GM10847 (cell line): Measurements from ENCODE around the gene HSPA1A.

Source experiments
- POLR2A ChIP-seq: IDR thresholded peaks from 2 replicates; pipeline ENCODE4 v1.6.1; 2011; ENCODE audit not compliant: insufficient read length; ENCODE audit errors: extremely low read depth

HSPA1A gene

GRCh38 chr6:31795616-31796298, 19.6 kb upstream of the HSPA1A start, which contains the start of gene VARS1:
VARS1 (minus strand) TSS chr6:31795752; CDS start chr6:31795217, 535 bp downstream.
- TF ChIP-seq POLR2A, result peak; percentile 43

- no peak for TF ChIP-seq POLR2A
Observed at GRCh38 chr6:31796993-31797385, 18.4 kb upstream of the HSPA1A start.

- no peak for TF ChIP-seq POLR2A
Observed at GRCh38 chr6:31797588-31797987, 17.8 kb upstream of the HSPA1A start.

GRCh38 chr6:31799781-31800180, 15.6 kb upstream of the HSPA1A start:
- no peak for TF ChIP-seq POLR2A

- no peak for TF ChIP-seq POLR2A
Observed at GRCh38 chr6:31805939-31806469, 9.3 kb upstream of the HSPA1A start.

- TF ChIP-seq POLR2A, result peak; percentile 85
Observed at GRCh38 chr6:31806470-31807272, 8.7 kb upstream of the HSPA1A start, which contains the start of gene LSM2. LSM2 (minus strand) TSS chr6:31806966; CDS start chr6:31806757, 209 bp downstream.

GRCh38 chr6:31811645-31812044, 3.7 kb upstream of the HSPA1A start:
- TF ChIP-seq POLR2A, result no peak

- TF ChIP-seq POLR2A, result no peak
Observed at GRCh38 chr6:31813465-31813849, 1.9 kb upstream of the HSPA1A start.

- TF ChIP-seq POLR2A, result no peak
Observed at GRCh38 chr6:31814677-31815024, 692 bp upstream of the HSPA1A start.

- TF ChIP-seq POLR2A, result no peak
Observed at GRCh38 chr6:31819871-31820299, 4.5 kb downstream of the HSPA1A start.

GRCh38 chr6:31821301-31822035, 6.1 kb downstream of the HSPA1A start:
- TF ChIP-seq POLR2A, result peak; percentile 67

GRCh38 chr6:31822036-31822821, 6.9 kb downstream of the HSPA1A start:
- no peak for TF ChIP-seq POLR2A

- no peak for TF ChIP-seq POLR2A
Observed at GRCh38 chr6:31825553-31825952, 10.2 kb downstream of the HSPA1A start.

- no peak for TF ChIP-seq POLR2A
Observed at GRCh38 chr6:31826793-31827285, 11.5 kb downstream of the HSPA1A start.
